Measurements from ENCODE around the gene PANK4. TPM values are rescaled to one million over a fixed set of nuclear protein-coding genes. Genes with fewer than 3 reads are reported as not detected.

The PANK4 gene
- total and polyA plus RNA-seq, 9 of the 15 experiments (the other 6 are each of a cell fraction or from before 2014, with no cell fraction given): 0.93 to 55.6 (median 31.5) TPM

GRCh38 chr1:2548068-2548589 is 21.7 kb upstream of the PANK4 start (continued):
- TF ChIP-seq ATF2 (CRISPR knock-in tag; IDR thresholded peaks at IDR 0.05) (no peak), RUNX1 (IDR thresholded peaks at IDR 0.05; ENCODE audit: low read depth) (no peak), HCFC1 (IDR thresholded peaks at IDR 0.05; ENCODE audit: low read depth, low read length) (0 out of 2 replicates have a peak, but pooled peaks have one; percentile 16), CUX1 (CRISPR knock-in tag; IDR thresholded peaks at IDR 0.05) (no peak), NCOA1 (IDR thresholded peaks at IDR 0.05; ENCODE audit: low read depth) (no peak), NUFIP1 (IDR thresholded peaks at IDR 0.05; ENCODE audit: partially characterized antibody) (no peak), CREB3L1 (IDR thresholded peaks at IDR 0.05; ENCODE audit: borderline replicate concordance, low read depth) (no peak), PRPF4 (IDR thresholded peaks at IDR 0.05; ENCODE audit: insufficient read depth, low read depth, low read length, poor library complexity, severe bottlenecking) (no peak), ZNF699 (CRISPR knock-in tag; IDR thresholded peaks at IDR 0.05; ENCODE audit: insufficient replicate concordance) (no peak), ZNF79 (CRISPR knock-in tag; IDR thresholded peaks at IDR 0.05; ENCODE audit: low read depth) (no peak), ZBTB34 (CRISPR knock-in tag; IDR thresholded peaks at IDR 0.05) (no peak), ZFPM2 (CRISPR knock-in tag; IDR thresholded peaks at IDR 0.05) (no peak), HDAC8 (tag; IDR thresholded peaks at IDR 0.05) (no peak), EGR1 (conservative IDR thresholded peaks at IDR 0.05) (no peak), FIP1L1 (IDR thresholded peaks at IDR 0.05; ENCODE audit: low read depth, low read length, poor library complexity, severe bottlenecking) (no peak)
